Iris pigment epithelial cell (primary cell): ENCODE measurements around the gene NFIA.
"Not testable (repeated sequence)": the region's sequence is repeated elsewhere in the genome, so short reads cannot be mapped to it uniquely, and the experiment has no call there.

Experiments used
- DNase-seq: peaks from one replicate; pipeline ENCODE4 v3.0.0-alpha.2; 2011; ENCODE audit warnings: low read depth

The NFIA gene

DNA sequence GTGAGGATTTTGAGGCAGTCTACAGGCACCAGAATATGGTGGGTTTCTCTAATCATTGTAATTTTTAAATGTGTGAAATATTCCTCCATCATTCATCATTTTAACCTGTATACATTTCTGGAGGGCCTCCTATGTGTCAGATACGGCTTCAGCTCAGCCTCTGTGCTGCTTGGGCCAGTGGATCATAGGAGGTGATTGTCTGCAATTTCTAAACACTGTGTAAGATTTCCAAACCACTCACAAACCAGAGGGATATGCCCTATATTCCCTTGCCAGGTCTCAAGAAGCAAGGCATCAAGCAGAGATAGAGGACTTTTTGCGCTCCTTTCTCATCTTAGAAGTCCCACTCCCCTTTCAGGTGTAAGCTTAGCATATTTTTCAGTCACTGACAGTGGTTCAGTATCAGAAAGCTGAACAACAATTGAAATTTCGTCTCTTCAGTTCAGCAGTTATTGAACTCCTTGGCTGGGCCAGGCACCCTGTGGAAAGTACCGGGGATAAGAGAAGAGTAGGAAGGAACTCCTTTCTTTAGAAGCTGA, 190.9 kb downstream of the NFIA start:
- DNase-seq = no peak

DNA sequence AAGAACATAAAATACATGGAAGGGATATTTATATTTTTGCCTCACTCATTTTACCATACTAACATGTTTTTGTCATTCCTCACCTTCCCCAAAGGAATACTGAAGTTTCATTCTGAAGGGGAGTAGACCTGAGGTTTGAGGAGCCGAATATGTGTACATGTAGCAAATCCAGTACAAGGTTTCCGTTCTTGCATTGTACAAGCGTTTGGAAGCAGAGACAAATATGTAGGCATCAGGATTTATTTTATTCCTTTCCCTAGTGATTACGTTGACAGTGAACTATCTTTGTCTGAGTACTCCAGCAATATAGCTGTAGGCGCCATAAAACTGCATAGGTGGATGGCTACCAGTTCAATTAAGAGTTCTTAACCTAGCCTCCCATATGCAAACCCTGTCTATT, 191.5 kb downstream of the NFIA start:
- no peak for DNase-seq

DNA sequence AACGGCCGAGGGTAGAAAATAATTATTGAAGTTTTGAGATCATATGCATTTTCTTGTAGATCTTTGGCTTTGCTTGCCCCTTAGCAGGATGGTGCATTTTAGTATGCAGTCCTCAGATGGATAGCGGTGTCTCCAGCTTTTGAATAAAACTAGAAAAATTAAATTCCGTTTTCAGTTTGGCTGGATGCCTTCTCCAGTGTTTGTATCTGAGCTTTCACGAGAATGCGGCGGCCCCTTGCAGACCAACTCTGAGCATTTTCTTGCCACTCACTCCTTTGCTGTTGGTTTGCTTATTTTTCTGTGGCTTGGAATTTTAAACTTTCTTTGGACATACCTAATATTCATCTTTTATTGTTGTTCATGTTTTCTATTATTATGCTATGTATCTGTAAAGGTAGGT, 192.6 kb downstream of the NFIA start:
- no peak for DNase-seq

DNA sequence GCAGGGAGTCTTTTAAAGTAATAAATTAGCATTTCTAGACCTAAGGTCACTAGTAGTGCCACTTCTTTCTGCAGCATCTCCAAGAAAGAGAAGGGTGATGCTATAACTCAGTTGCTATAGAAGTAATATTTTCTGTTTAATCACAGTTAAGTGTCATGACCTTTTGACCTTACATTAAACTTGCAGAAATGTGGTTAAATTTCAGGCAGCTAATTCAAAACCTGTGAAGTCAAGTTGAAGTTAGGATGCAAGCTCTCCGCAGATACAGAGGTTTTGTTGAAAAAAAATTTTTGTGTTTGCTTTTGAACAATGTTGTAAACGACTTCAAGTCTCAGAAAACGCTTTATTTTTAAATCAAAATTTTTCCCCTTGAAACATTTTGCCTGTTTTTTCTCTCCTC, 193.9 kb downstream of the NFIA start:
- no peak for DNase-seq

DNA sequence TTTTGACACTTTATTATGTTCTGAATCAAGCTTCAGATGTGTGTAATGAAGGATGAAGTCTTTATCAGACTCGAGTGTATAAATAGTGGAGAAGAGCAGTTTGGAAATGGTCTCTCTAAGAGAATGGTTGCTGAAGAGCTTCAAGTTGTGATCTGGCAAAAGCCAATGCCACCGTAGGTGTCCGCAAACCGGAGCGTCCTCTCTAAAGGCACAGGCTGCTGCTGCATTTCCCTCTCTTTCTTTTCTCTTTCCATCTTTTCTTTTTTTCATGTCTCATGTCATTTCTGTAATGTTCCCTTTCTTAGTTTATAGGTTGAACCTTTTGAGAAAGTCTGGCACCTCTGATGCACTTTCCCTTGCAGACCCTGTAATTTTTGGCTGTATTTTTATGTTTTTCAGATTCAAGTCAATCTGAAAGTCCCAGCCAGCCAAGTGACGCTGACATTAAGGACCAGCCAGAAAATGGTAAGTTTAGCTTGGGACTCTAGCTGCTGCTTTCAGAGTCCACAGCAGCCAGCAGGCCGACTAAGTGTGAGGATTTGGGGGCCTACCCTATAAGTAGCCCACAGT, 194.8 kb downstream of the NFIA start:
- DNase-seq = no peak

DNA sequence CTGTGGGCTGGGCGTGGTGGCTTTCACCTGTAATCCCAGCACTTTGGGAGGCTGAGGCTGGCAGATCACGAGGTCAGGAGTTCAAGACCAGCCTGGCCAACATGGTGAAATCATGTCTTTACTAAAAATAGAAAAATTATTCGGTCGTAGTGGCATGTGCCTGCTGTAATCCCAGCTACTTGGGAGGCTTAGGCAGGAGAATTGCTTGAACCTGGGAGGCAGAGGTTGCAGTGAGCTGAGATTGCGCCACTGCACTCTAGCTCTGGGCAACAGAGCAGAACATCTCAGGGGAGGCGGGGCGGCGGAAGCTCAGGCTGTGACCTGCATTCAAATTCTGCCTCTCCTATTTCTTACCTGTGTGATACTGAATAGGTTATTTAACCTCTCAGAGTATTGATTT, 196.1 kb downstream of the NFIA start:
- DNase-seq = not testable (repeated sequence)

DNA sequence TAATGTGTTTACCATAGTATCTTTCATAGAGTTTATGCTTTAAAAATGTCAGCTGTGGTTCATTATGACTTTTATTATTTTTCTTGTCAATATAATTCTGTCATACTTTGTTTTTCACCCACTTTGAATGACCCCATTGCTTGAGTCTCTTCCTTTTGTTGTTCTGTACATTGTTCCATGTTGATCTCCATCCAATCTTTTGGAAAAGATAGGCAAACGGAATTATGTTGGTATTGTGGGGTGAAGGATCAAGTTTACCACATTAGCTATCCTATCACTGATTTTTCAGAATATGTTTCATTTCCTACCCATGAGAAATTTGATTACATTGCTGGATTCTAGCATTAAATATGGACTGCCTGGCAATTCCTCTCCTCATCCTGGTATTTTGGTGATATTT, 196.6 kb downstream of the NFIA start:
- no peak for DNase-seq

DNA sequence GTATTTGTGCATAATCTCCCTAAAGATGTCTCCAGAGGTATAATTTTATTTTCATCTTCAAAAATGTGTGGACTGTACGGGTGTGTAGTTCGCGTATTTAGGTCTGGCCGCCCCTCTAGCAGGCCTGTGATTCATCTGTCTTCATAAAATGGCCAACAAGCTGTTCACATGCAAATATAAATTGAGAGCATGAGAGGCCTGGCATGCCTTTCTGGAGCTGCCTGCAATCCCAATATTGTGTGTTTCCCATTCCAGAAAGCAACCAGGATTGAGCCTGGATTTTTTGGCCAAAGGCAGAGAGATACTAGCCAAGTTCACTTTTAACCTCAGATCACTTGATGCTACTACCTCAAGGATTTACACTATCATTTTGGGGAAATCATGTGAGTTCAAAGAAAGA, 197.2 kb downstream of the NFIA start:
- DNase-seq = no peak

DNA sequence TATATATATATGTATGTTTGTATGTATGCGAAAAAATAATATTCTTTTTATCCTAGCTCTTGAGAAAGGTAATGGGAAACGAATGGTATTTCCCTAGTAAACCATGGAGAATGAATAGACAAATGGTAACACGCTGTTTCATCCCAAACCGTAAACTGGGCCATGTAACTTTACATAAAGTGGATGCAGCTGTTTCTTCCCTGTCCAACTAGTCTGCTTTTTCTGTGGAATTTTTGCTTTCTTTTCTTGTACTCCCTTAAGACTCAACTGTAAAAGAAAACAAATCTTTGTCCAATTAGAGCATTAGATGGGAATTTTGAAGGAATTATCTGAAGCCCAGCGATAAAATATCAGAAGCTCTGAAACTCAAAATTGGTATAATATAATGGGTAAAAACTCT, 198.1 kb downstream of the NFIA start:
- no peak for DNase-seq

DNA sequence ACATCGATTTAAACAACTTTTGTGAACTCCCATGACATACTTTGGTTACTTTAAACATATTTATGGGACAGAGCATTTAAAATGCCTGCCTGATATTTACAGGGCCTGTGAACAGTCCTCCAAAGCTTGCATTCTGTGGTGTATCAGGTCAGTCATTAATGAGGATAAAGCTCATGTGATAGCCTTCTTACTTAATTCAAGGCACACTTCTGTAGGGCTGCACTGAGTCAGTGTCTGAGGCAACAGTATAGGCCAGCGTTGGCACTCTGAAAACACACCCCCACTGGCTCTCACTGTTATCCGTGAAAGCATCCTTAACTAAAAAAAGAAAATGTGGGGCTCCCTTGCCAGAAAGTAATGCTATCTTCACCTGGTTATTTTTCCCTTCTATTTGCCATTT, 200.0 kb downstream of the NFIA start:
- DNase-seq = no peak

DNA sequence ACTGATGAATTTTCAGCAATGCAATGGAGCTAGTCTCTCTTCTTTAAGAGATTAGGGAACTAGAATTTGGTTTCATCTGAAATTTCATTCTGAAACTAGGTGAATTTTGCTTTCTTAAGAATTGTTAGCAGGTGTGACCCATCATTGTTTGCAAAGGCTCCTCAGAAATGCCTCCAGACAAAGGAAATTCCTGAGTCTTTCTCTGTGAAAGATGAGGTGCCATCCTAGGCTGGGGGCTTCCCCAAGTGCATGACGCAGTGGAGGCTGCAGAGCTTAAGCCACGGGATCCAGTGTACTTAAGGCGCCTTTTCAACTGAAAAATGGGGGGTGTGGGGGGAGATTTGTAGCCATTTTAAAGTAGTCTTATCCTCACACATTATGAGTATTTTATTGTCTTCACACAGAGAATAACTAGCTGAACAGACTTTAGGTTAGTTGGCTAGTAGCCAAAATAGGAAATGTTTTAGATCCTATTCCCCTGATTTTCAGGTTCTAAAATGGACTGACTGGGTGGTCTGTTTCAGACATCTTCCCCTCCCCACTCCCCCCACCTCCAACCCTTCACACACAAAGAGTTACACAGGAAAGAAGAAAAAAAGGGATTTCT, 202.0 kb downstream of the NFIA start:
- DNase-seq = no peak

DNA sequence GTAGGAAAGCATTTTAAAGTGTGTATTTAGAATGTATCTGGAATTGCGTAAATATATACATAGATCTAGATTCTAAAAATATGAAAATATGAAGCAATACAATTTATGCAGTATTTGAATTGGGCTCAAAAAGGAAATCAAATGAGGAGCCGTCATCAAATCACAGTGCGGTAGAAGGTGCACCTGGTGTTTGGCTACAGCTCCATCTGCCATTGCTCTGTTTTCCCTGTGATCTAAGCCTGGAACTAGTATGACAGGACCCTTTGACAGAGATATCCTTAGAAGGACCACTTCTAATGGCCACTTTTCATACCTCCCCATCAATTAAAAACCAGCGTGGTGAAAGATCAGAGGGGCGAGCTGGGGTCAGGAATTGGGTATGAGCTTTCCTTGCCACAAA, 202.6 kb downstream of the NFIA start:
- DNase-seq = no peak

DNA sequence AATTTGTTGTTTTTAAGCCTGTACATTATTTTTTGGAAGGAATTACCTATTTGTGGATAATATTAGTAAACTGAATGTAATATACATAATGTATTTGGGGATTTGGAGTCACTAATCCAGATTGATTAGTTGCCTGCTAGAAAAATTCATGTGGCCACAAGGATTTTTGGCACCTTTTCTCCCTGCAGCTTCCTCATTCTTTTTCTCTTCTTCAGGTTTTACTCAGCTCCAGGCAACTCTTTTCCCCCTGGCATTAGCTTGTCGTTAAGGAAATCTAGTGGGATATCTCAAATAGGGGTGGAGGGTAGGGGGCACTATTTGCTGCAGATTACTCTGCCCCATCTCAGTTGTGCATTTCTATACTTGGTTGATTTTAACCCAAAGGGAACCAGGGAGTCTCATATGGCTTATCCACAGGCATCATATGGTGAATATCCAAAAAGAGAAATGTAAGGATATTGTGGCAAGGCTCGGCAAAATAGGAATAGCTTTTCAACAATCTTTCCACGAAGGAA, 203.1 kb downstream of the NFIA start:
- DNase-seq = no peak

DNA sequence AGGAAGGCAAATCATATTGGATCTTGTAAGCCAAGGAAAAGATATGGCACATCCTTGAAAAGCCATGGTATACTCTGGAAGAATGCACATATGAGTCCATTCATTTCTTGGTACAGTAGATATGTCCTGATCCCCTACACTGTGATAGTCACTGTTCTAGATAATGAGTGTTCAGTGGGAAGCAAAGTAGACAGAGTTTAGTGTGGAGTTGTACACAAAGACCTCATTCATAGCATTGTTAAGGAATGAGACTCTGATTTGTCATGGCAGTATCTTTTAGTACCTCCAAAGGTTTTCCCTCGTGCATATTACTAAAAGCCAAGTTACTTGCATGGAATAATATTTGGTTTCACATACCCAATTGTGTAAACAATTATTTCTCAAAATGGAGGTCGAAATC, 204.7 kb downstream of the NFIA start:
- peak; percentile 80 for DNase-seq

DNA sequence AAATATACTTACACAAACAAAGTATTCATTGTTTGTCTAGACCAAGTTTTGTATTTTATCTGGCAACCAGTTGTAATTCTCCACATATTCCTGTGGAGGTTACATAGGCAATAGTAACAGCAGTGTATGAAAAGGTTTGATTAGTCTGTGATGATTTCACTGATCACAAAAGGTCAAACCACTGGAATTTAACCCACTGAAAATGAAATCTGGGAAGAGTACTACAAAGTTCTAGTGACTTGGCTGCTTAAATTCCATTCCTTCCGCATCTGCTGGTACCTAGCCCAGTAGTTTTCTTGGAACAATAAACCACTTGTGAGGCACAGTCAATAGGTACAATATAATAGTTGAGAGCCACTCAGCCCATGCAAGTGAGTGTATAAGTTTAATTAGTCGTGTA, 205.4 kb downstream of the NFIA start:
- DNase-seq = peak; percentile 95

DNA sequence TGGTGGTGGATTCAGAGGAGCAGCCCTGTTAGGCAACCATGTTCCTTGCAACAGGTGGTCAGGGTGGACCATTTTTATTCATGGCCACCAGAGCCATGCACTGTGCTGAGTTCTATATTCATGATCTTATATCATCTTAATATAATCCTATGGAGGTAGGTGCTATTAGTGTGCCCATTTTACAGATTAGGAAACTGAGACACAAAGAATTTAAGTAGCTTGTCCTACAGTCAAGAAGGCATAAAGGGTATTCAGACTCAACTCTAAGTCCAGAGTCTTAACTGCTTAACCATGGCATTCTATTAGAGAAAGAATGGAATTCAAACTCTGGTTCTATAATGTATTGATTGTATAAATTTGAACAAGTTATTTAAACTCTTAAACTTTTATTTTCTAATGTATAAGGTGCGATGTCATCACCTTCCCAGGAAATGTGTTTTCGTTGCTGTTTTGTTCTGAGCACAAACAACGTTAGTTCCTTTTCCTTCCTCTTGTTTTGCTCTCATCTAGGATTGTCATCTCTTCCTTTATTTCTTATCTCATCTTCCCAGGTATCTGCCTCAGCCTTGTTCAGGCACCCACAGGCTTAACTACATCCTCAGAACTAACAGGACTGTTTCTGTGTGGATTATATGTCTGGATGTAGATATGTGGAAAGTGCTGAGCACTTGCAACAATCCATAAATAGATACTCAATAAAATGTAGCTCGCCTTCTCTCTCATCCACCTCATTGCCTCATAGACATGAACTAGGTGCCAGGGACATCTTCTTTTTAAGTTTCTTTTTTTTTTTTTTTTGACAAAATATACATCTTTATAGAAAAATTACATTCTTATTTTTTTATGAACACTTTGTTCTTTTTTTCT, 207.1 kb downstream of the NFIA start:
- DNase-seq = no peak

DNA sequence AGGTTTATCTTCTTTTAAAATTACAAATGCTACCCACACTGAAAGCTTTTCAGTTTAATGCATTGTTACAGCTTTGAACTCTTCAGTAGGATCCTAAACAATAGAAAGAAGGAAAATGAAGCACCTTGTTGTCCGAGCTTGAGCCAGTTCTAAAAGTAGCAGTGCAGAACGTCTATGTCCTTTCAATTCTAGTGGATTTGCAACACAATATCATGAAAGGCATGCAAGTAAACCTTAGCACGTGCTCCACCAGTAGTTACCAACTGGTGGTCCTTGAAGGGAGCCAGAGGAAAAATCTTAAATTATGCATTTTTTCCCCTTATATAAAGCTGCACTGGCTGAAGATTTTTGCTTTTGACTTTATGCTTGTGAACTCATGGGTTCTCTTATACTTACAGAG, 208.2 kb downstream of the NFIA start:
- no peak for DNase-seq

DNA sequence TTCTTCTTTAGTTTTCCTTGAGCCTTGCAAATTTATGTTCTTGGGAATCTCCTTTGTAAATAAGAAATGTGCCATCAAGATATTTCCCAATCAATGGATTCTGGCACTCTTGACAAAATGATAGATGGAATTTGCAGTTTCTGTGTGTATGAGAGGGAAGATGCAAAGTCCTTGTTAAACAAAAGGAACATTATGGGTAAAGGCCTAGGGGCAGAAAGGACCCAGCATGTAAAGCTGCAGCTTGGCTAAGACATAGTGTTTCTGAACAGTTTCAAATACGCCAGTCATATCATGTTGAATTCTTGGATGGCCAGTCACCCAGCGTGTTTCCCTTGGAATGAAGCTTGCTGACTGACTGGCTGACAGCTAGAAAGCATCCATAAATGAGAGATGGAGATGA, 210.8 kb downstream of the NFIA start:
- peak; percentile 54 for DNase-seq

DNA sequence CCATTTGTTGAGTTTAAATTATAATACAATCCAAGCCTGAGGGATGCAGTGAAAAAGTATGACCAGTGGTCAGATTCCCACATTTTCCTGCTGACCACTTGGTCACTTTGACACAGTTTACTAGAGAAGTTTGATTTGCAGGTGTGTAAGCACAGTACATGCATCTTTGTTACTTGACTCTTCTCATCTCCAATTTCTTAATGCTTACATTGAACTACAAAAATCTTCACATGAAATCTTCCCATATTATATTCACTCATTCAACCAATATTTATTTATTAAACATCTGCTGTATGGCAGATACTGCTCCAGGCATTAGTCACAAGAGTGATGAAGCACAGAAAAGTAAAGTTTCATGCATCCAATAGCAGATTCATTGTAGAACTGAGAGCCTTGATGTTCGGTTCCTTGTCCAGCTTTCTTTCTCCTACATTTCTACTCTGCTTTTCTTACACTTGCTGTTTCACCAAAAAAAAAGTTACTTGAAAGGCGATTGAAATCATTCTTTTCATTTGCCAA, 211.7 kb downstream of the NFIA start:
- no peak for DNase-seq

DNA sequence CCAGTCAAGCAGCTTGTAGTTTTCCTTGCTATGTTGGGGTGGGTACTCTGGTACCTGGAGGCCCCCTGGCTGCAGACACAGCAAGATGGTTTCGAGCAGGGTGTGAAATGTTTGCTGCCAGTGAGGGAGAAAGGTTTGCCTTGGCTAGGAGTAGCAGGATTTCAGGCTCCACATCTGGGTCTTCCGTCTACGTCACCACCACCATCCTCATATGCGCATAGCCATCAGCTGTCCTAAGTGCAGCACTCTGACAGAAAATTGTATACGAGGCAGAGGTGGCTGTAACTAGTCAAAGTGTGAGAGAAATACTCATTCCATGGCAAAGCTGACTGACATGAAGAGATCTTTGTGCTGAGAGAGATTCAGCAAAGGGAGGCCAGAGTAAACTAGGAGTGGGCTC, 212.6 kb downstream of the NFIA start:
- no peak for DNase-seq

DNA sequence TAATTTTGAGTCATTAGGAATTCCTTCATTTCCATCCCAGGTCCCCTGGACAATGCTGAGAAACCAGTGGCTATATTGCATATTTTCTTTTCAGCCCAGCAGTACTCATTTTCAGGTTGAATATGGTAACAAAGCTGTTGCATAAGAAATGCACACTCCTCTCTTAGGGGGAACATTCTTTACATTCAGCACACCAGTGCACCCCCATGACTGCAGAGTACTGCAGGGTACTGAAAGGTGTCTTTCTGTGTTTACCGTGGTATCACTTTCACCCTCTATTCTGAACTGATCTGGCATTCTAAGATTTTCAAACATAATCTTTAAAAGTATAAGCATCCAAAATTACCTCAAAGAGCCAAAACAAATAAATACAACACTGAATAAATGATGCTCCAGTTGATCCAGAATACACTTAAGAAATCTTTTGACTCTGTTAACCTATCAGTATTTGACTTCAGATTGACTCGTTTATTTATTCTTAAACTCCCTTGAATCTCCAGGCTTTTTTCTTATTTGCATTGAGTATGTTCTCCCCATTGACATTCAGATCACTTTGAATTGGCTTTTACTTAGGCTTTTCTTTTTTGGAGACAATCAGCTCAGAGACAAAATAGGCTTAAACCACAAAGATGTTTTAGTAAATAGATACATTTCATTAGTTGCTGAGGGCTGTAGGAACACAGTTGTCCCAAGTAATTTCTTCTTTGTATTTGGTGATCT, 213.6 kb downstream of the NFIA start:
- no peak for DNase-seq

DNA sequence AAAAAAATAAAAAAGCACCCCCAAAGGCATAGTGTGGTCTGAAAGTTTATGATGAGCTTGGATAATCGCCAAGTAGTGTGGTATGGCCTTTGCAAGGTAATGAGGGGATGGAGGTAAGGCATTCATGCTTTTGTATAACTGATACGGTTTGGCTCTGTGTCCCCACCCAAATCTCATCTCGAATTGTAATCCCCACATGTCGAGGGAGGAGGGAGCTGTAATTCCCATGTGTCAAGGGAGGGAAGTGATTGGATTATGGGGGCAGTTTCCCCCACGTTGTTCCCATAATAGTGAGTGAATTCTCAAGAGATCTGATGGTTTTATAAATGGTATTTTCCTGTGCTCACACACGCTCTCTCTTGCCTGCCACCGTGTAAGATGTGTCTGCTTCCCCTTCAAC, 215.5 kb downstream of the NFIA start:
- DNase-seq = no peak
